Islet precursor cell (in vitro differentiated cells): Measurements from ENCODE around the gene TMEM174.
"Not testable (repeated sequence)": the region's sequence is repeated elsewhere in the genome, so short reads cannot be mapped to it uniquely, and the experiment has no call there.

Experiments
- DNase-seq: peaks from one replicate; pipeline ENCODE4 v3.0.0-alpha.2; 2018

Gene TMEM174

DNA sequence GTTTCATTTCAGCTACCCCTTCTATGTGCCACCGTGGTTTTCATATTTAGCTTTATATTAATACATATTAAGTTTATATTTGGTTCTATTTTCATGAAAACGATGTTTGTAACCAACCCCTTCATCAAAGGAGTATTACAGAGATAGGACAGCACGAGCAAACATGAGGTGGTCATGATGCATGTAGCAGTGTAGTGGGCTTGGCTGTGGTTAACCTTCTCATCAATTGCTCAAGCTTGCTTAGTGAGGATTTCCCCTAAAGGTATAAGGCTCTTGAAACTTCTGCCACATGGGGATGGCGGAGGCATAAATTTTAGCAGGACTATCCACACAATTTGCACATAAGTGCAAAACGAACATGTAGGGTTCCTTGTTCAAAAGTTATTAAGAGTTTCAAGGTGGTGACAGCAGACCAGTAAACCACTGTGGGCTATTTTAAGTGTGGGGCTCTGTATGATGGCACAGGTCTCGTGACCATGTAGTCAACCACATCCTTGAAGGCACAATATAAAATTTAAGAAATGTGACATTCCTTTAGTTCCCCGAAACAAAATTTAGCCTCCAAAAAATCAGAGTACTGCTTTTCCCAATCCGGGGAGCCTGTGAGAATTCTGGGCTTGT, 24.8 kb downstream of the TMEM174 start:
- no peak for DNase-seq

DNA sequence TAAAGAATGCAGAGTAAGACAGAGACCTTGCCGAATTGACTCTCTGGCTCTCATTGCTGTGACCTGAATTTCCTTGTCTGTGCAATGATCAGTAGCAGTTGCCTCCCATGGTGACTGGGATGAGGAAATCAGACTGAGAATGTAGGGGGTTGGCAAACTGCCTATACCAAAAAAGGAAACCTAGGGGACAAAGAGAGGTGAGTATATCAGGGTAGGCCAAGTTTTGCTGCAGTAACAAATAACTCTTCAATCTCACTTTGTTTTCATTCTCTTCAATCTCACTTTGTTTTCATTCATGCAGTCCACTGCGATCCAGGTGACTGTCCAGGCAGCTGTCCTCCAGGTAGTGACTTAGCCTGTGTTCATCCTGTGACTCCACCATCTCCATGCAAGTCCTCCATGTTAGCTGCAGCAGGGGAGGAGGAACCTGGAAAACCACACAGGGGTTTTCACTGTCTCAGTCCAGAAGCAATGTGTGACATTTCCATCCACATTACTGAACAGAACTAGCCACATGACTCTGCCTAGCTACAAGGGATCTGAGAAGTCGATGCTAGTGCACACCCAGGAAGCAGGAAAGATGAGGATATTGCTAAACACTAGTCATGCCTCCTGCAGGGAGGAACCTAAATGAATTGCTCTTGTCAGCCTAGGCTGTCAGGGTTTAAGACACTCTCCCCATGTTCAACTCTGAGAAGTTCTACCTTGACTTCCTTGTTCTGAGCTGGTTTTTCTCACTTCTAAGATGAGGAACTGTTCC, 26.0 kb downstream of the TMEM174 start:
- DNase-seq = no peak

DNA sequence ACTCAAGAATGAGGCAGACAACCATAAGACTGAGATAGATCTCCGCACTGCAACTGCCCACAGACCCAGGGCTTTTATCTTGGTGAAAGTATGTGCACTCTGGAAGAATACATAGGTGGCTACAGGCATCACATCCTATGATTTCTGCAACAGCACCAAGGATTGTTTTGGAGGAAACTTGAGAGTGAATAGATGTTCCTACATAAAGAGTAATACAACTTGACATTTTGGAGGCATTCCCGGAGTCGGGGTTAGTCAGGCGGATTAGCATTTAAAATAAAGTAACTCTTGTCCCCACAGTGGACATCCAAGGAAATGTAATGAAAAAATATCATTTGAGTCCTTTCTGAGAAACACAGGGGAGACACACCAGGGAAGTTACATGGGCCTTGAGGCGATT, 26.7 kb downstream of the TMEM174 start:
- DNase-seq = no peak

DNA sequence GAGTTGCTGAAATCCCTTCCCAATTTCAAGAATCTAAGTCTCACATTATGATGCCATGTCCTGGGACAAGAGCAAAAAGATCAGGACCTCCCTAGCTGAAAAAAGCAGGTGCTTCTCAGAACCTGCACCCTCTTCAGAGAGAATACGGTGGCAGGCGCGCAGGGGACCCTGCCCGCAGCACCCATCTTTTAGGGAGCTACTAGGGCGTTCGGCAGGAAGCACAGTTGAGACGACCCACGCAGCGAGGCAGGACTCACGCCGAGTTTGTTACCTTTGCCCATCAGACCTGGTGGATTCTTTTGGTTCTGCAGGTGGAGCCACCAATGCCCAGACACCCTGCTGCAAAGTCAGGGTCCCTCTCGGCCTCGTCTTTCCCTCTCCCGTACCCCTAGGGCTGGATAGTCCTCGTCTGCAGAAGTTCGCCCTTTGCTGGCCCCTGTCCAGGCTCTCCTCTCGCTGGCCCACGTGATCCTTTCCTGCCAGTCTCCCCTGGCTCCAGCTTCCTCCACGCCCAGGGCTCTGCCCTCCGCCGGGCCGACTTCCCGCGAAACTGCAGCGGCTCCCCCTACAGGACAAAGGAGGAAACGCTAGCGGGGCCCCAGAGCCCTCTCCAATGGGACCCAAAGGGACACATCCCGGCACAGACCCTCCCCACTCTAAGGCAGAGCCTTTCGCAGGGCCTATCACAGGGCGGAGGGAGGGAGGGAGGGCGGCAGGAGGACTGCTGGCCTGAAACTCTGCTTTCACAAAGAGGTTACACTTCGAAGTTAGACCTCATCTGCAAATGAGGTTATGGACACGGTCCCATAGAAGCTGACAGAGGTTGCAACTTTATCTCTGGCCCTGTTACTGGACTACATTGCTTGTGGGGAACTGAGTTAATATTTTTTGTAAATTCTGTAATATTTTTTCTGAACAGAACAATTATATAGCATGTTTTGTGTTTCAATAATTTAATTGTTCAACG, 28.8 kb downstream of the TMEM174 start:
- DNase-seq = peak; percentile 94

DNA sequence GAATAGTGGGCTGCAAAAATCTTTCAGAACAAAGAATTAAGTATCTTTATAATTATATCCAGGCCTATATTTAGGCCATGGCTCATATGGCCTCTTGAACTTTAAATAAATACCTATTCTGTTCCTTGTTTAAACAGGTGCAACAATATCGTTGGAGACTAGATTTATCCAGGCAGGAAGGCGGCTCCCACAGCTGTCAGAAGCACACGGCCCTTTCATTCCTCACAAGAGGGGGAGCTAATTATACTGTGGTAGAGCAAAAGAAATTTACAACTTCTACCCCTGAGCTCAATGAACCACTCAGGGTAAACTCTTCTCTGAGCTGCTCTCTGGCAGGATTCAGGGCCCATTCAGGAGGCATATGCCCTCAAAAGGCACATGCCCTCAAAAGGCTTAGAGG, 31.3 kb downstream of the TMEM174 start:
- DNase-seq = no peak

DNA sequence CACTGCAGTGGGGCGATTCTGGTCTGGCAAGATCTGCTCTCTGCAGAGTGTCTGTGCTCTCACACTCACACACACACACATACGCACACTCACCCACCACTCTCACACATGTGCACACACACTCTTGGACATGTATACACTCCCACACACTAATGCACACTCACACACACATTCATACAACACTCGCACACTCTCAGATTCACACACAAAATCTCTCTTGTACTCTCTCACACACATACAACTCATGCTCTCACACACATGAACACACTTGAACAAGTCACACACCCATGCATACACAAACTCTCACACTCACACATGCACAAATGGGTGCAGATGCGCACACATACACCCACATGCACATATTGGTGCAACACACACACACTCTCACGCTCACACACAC, 31.7 kb downstream of the TMEM174 start:
- DNase-seq = no peak

DNA sequence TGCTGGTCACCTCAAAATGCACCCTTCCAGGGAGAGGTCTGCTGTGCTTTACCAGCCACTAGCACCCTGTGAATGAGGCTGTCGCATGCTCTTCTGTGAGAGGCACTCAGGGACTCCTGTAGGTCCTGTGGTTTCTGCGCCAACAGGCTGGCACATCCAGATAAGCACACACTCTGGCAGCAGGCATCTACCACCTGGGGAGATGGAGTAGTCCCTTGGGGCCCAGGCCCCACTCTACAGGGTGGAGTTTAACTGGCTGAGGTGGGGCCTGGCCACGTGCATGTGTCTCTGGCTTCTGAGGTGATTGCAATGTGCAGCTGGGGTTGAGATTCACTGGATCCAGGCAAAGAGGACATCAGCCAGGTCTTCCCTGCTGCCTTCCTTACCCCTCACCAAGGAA, 32.3 kb downstream of the TMEM174 start:
- DNase-seq = no peak

DNA sequence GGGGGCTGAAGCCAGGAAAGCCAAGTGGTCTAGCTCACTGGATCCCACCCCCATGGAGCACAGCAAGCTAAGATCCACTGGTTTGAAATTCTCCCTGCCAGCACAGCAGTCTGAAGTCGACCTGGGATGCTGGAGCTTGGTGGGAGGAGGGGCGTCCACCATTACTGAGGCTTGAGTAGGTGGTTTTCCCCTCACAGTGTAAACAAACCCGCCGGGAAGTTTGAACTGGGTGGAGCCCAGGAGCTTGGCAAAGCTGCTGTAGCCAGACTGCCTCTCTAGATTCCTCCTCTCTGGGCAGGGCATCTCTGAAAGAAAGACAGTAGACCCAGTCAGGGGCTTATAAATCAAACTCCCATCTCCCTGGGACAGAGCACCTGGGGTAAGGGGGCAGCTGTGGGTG, 34.2 kb downstream of the TMEM174 start:
- DNase-seq = not testable (repeated sequence)

DNA sequence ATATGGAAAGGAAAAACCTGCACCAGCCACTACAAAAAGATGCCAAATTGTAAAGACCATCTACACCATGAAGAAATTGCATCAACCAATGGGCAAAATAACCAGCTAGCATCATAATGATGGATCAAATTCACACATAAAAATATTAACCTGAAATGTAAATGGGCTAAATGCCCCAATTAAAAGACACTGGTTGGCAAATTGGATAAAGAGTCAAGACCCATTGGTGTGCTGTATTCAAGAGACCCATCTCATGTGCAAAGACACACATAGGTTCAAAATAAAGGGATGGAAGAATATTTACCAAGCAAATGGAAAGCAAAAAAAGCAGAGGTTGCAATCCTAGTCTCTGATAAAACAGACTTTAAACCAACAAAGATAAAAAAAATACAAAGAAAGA, 36.1 kb downstream of the TMEM174 start:
- not testable (repeated sequence) for DNase-seq

DNA sequence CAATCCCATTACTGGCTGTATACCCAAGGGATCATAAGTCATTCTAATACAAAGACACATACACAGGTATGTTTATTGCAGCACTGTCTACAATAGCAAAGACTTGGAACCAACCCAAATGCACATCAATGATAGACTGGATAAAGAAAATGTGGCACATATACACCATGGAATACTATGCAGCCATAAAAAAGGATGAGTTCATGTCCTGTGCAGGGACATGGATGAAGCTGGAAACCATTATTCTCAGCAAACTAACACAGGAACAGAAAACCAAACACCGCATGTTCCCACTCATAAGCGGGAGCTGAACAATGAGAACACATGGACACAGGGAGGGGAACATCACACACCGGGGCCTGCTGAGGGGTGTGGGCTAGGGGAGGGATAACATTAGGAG, 39.7 kb downstream of the TMEM174 start:
- DNase-seq = not testable (repeated sequence)

DNA sequence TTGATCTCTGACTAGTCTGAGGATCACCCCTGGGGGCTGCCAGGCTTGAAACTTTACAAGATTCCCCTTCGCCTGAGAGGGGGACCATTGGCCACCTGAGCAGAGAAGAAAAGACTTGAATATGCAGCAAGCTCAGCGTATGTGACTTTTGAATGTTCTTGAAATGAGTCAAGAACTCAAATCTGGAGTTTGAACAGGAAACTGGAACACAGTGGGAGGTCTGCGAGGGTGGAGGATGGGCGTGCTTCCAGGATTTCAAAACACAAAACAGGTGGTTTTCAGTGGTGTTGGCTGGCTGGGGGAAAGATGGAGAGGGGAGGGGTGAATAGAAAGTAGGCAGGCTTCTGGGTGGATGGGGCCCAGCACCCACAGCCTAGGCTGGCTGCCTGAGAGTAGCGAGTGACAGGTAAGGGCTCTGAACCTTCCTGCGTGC, 40.6 kb downstream of the TMEM174 start:
- no peak for DNase-seq

DNA sequence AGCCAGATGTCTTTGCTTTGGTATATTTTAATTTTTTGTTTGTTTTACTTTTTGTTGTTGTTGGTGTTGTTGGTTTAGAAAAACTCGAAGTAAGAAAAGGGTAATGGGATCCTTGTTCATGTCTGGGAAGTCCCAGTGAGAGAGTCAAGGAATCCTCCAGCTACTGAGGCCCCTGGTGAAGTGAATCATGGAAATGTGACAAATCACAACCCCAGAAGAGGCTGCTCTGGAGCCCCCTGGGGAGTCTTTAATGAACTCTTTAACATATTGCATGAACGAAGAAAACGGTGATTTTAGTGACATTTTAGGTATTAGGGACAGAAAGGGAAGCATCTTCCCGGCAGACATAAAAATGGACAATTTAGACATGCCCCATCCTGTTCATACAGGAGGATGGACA, 41.3 kb downstream of the TMEM174 start:
- DNase-seq = no peak

DNA sequence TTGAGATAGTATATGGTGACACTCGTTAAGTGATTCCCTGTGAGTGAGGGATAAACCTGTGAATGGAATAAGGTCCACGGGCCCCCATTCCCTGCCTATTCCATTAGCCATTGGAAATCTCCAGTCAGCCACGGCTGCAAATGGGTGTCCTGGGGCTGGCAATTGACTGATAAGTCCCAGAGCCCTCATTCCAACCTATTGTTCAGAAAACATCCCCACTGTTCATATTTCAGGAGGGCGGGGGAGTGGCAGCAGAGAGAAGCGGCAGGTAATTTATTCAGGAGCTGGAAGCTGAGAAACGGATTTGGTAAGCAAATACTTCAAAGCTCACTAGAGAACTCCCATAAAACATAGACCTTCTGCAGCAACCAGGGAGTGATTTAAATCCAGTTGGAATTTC, 42.0 kb downstream of the TMEM174 start:
- DNase-seq = no peak

DNA sequence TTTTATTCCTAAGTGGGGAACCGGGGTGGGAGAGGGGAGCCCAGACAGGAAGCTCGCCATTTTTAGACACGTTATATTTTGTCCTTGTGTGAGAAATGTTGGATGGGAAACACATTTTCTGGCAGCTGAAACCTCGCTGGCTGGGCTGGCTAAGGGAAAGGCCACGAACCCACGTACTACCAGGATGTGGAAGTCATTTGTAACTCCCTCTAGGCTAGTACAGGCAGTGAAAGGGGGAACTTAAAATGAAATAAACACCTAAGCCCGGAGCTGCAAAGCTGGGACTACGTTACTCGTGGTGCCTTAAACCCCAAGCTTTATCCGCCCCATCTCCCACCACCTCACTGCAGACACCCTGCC, 42.5 kb downstream of the TMEM174 start:
- no peak for DNase-seq

DNA sequence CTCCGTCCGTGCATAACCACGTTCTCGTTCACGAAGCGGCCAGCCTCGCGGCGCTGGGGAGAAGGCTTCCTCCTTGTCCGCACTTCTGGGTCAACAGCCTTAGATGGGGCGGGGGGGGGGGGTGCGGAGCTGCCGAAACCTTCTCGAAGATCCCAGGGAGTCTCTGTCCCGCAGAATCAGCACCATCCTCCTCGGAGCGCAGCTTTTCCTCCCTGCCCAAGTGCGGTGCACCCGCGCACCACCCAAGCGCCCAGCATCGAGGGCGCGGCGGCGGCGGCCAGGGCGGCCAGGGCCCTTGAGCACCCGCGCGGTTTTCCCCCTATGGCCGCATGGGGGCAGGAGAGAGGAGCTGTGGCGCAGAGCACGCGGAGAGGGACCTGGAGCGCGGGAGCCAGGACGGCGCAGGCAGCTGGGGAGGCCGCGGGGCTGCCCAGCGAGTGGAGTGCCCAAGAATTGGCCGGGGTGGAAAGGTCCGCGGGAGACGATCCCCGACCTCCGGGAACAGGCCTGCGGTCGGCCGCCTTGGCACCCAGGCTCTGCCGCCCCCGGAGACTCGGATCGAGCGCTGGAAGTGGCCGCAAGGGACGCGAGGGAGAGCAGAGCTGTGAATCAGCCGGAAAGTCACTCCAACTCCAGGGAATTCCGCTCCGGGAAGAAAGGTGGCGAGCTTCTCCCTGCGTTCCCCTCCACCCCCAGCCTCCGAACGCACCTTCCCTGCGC, 43.1 kb downstream of the TMEM174 start:
- DNase-seq = peak; percentile 90

DNA sequence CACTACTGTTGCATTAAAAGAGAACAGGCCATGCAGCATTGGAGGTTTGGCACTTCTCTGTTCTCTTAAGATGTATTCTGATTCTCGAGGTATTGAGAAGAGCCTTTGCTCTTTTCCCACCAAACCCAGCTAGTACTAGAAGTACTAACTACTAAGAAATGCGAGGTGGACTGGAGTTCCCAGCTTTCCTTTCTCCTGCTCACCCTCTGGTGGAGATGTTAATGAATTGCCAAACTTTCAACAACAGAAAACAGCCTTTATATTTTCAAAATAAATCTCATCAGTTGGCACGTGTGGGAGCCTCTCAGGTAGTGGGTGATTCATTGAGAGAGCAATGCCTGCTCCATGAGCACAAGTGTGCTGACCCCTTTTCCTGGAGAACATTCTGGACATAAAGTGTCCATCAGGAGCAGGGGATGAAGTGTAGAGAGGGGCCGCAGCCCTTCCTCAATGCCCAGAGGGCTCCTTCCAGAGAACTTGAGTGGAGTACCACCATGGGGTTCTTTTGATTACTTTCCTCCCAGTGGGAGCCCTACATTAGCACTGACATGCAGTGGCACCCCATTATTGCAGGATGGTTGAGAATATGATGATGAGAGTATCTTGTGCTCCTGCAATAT, 45.7 kb downstream of the TMEM174 start:
- no peak for DNase-seq

DNA sequence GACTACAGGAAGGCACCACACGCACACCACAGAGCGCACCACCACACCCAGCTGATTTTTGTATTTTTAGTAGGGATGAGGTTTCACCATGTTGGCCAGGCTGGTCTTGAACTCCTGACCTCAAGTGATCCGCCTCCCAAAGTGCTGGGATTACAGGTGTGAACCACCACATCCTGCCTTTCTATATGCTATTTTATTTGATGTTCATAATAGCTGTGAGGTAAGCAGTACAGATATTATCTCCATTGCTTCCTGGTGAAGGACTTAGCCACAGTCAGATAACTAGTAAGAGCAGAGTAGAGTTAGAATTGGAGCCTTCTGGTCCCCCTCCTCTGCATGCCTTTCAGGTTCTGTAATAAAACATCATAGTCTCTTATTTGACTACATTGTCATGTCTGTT, 46.3 kb downstream of the TMEM174 start:
- DNase-seq = not testable (repeated sequence)

DNA sequence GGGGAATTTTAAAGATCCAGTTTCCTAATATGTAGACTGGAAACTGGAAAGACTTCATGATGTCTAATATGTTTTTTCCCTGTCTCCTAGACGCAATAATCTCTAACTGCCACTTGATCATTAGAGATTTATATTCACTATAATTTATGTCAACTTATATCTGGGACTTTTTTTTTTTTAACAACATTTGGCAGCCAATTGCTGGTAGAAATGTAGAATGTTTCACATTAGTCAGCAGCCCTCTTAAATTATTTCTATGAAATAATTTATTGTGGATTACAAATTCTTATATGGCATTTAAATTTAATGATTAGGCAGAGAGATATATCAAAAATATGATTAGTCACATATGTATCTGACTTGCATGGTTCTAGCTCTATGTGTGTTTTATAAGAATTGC, 48.2 kb downstream of the TMEM174 start:
- no peak for DNase-seq

DNA sequence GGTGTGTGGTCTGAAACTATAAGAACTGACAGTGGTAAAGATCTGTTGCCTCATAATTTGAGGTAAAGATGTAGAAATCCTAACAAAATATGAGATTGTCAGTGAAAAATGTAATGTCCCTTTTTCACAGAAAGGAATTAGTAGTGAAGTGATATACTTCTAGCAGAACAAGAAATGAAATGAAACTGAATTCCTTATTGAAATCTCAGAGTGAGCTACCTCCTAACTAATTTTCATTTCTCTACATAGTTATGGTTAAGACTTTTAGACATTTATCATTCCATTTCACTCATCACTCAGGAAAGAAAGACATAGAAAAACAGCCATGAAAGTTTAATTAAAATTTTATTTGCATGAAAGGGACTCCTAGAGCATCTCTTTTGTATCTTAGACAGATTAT, 48.7 kb downstream of the TMEM174 start:
- no peak for DNase-seq

DNA sequence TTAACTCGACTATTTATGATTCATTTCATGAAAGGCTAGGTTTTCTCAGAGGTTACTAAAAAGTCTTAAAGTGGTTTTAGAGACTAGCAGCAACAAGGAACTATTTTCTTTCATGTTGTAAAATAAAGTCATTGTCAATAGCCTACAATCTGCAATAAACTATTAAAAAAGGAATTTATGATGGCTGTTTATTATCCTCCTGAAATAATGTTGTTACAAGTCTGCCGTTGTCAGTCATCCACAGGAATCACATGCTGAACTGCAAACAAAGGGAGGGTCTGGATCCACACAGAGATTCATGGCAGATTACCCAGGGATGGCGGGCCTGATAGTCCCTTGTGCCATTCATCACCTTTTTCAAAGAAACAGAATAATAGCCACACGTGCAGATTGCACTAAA, 49.2 kb downstream of the TMEM174 start:
- DNase-seq = no peak
